GM18858 (cell line): ENCODE data around the gene ZMYND15.
"Not testable (repeated sequence)": the region's sequence is repeated elsewhere in the genome, so short reads cannot be mapped to it uniquely, and the experiment has no call there.

Source experiments
- ATAC-seq: cut with Tn5 transposase; IDR thresholded peaks from one replicate; pipeline ENCODE4 v1.9.1; 2021; ENCODE audit not compliant: unreplicated experiment

ZMYND15 gene, protein sequence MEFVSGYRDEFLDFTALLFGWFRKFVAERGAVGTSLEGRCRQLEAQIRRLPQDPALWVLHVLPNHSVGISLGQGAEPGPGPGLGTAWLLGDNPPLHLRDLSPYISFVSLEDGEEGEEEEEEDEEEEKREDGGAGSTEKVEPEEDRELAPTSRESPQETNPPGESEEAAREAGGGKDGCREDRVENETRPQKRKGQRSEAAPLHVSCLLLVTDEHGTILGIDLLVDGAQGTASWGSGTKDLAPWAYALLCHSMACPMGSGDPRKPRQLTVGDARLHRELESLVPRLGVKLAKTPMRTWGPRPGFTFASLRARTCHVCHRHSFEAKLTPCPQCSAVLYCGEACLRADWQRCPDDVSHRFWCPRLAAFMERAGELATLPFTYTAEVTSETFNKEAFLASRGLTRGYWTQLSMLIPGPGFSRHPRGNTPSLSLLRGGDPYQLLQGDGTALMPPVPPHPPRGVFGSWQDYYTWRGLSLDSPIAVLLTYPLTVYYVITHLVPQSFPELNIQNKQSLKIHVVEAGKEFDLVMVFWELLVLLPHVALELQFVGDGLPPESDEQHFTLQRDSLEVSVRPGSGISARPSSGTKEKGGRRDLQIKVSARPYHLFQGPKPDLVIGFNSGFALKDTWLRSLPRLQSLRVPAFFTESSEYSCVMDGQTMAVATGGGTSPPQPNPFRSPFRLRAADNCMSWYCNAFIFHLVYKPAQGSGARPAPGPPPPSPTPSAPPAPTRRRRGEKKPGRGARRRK

DNA sequence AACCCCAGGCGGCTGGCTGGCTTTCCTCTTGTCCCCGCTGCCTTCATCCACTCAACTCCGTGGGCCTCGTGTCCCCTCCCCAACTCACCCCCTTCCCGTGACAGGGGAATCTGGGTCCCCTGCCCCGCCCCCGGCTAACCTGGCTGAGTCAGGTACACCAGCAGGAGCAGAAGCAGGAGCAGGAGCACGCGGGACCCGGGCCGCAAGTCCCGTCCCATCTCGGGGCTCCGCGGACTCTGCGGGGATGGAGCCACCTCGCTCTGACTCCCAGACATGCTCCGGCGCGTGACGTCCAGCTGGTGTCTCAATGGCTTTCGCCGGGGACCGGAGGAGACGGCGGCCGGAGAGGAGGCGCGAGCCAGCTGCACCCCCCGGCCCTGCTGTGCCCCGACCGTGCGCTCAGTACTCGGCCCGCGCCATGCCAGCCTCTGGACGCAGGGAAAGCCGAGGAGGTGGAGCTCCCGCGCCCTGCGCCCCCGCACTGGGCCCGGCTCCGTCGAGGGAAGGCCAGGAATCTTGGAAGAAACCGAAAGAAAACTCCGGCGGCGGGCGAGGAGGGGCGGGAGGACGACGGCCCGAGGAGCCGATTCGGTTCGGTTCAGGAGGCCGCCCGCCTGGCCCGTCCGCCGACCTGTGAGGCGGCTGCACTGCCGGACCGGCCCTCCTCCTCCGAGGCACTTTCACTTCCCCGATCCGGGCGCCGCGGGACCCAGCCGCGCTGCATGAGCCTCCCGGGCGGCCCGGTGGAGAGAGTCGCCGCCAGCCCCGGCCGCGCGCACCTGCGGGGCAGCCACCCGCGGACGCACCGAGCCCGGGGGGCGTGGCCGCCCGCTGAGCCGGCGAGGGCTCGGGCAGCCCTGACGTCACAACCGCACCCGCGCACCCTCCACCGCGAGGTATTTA, at the start of gene ZMYND15, which contains the start of gene CXCL16:
ZMYND15 (plus strand) TSS at position 712 of the 903 bp plus-strand sequence. CDS start 716 bp downstream, outside the sequence.
CXCL16 (minus strand) TSS at position 807 of the 903 bp plus-strand sequence; CDS start at position 218, 589 bp downstream.
- no peak for ATAC-seq

DNA sequence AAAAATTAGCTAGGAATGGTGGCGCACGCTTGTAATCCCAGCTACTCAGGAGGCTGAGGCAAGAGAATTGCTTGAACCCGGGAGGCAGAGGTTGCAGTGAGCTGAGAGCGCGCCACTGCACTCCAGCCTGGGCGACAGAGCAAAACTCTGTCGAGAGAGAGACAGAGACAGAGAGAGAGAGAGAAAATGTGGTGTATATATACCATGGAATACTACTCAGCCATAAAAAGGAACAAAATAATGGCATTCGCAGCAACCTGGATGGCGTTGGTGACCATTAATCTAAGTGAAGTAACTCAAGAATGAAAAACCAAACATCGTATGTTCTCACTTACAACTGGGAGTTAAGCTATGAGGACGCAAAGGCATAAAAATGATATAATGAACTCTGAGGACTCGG, 49.8 kb upstream of the ZMYND15 start:
- not testable (repeated sequence) for ATAC-seq

DNA sequence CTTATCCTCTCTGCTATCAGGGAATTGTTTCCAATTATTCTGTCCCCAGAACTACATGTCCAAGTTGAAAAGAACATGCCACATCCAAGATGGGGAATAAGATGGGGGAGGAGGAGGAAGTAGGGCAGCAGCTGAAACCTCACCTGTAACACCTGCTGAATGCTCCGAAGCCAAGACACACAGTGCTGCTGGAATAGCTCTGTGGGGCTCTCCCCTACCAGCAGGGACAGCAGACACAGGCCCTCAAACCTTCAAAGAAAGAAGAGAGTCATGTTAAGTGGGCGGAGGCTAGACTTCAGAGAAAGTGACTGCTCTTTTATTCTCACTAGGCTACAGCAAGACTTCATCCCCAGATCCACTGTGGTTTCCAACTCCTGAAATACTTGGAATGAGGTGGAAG, 48.9 kb upstream of the ZMYND15 start:
- ATAC-seq, result no peak

DNA sequence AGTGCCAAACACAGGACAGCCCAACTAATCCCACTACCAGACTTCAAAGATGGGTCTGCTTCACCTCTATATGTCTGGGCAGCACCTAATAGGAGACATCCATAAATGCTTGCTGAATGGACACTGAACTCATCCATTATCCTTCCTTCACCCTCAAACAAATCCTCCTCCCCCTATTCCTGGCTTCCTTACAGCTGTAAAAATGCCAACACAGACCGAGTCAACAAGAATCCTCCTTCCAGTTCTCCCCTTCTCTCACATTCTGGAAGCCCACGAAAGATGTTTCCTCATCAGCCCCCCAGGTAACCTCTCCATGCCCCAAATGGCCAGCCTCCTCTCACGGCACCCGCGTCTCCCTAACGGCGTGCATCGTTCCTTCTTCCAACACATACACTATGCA, 47.9 kb upstream of the ZMYND15 start:
- no peak for ATAC-seq

DNA sequence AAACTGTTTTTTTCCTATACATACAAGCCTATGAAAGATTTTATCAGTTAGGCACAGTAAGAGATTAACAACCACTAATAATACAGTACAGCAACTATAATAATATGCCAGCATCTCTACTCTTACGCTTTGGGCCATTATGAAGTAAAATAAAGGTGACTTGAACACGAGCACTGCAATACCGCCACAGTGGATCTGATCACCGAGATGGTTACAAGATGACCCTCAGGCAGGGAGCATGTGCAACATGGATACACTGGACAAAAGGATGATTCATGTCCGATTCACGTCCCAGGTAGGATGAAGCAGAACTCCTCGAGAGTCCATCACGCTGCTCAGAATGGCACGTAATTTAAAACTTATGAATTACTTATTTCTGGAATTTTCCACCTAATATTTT, 46.2 kb upstream of the ZMYND15 start:
- ATAC-seq, result no peak

DNA sequence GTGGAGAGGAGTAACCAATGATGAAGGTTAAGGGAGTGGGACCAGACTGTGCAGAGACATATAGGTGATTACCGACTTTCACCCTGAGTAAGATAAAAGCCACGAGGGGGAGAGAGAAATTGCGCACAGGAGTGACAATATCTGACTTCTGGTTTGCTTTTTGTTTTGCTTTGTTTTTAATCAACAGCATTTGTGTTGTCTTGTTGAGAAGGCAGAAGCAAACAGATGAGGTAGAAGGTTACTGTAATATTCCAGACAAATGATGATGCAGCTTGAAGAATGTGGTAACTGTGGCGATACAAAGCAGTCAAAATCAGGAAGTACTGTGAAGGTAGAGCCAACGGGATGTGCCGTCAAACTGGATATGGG, 43.2 kb upstream of the ZMYND15 start:
- ATAC-seq, result no peak

DNA sequence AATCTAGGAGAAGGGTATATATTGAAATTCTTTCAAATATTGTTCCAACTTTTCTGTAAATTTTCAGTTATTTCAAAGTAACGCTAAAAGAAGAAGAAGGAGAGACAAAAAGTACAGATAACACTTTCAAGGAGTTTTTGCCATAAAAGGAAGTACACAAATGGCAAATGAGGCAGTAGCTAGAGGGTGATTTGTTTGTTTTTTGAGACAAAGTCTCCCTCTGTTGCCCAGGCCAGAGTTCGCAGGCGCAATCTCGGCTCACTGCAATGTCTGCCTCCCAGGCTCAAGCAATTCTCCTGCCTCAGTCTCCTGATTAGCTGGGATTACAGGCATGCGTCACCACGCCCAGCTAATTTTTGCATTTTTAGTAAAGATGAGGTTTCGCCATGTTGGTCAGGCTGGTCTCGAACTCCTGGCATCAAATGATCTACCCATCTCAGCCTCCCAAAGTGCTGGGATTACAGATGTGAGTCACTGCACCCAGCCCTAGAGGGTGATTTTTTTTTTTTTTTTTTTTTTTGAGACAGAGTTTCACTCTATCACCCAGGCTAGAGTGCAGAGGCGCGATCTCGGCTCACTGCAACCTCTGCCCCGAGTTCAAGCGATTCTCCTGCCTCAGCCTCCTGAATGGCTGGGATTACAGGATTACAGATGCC, 40.1 kb upstream of the ZMYND15 start:
- not testable (repeated sequence) for ATAC-seq

DNA sequence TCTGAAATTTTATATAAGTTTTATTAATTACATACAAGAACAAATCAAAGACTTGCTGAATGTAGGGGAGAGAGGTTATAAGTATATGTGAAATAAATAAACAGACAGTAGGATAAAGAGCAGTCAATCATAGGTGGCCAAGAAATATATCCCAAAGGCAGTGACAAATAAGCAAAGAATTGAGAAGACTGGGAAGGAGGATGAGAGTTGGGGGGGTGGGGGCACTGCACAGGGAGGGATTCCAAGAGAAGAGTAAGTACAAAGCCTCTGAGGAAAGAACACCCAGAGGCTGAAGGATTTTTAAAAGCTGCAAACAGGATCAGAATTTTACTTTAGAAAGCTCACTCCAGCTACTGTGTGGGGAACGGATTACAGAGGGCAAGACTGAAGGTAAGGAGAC, 38.5 kb upstream of the ZMYND15 start:
- no peak for ATAC-seq

DNA sequence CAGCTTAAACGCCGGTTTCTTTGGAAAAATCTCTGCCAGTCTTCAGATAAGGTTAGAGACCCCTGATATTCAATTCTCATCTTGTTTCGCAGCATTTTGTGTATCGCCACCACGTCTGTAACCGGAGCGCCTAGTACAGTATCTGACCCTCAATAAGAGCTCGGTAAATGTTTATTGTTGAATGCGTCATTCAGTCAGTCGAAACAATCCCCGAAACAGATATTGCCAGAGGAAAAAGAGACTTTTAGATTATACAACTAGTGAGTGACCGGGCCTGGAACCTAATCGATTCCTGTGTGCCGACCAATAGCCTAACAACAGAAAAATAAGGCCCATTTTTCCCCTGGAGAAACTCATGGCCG, 36.3 kb upstream of the ZMYND15 start:
- no peak for ATAC-seq

DNA sequence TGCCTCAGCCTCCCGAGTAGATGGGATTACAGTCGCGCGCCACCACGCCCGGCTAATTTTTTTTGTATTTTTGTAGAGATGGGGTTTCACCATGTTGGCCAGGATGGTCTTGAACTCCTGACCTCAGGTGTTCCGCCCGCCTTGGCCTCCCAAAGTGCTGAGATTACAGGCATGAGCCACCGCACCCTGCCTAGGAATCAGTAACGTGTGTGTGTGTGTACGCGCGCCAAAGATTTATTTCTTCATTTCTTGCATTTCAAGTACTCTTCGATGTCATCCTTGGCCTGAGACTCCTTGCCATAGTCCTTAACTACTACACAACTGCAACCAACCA, 35.1 kb upstream of the ZMYND15 start:
- not testable (repeated sequence) for ATAC-seq

DNA sequence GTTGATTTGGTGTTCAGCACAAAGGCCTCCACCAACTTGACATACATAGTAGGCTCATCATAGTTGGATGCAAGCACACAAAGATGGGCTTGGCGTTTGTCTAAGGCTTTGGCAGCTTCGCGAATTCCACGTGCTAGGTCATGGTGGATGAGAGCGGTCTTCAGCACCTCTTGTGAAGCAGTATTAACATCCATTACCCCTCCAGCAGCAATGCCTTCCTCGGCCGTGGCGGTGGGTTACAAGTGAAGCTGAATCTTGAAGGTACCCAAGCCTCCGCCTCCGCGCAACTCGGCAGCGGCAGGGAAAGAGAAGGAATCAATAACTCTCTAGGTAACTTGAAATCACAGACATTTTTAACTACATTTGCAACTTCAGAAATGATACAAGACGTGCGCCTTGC, 34.6 kb upstream of the ZMYND15 start:
- no peak for ATAC-seq

DNA sequence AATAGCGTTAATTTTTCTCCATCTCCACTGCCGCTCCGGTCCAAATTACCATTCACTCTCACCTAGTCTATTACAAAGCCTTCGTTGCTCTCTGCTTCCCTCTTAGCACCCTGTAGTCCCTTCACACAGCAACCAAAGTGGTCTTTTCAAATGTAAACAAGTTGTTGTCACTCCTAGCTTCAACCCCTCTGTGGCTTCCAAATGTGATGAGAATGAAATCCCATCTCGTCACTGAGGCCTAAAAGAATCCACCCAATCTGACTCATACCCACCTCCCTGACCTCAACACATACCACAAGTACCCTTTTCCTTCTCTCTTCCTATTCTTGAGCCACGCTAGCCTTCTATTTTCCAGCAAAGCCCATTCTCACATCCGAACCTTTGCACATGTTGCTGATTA, 33.5 kb upstream of the ZMYND15 start:
- no peak for ATAC-seq

DNA sequence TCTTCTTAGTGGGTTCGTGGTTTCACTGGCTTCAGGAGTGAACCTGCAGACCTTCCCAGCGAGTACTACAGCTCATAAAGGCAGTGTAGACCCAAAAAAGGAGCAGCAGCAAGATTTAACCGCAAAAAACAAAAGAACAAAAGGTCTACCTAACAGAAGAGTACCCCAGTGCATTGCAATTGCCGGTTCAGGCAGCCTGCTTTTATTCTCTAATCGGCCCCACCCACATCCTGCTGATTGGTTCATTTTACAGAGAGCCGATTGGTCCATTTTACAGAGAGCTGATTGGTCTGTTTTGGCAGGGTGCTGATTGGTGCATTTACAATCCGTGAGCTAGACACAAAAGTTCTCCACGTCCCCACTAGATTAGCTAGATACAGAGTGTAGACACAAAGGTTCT, 31.2 kb upstream of the ZMYND15 start:
- ATAC-seq, result no peak

DNA sequence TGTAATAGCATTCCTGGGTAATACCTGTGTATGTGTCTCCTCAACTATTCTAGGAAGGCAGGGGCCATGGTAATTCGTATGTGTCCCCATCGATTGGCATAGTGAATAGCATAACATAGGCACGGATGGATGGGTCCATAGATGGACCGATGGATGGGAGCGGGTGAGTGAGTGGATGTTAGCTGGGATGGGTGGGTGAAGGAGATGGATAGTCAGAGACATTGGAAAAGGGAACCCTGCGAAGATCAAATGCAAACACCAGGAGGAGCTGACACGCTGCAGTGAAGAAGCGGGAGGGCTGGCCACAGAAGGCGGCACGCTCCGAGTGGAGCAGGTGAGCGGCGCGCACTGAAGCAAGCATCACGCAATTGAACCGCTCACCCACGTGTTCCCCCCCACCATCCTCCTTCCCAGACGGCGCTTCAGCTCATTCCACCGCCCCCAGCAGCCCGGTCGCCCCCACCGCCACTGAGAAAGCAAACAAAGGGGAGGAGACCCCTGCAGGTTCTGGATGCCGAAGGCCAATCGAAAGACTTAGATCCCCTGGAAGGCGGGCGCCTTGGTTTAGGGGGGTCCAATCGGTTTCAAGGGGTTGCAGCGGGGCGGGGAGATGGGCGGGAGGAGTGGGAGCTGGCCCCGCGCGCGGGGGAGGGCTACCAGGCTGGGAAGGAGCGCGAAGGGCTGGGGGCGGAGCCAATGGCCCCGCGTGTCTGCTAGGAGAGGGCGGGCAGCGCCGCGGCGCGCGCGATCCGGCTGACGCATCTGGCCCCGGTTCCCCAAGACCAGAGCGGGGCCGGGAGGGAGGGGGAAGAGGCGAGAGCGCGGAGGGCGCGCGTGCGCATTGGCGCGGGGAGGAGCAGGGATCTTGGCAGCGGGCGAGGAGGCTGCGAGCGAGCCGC, 29.6 kb upstream of the ZMYND15 start, which contains the start of gene ARRB2:
ARRB2 (plus strand) TSS at position 839 of the 899 bp plus-strand sequence. CDS start 90 bp downstream, outside the sequence.
- ATAC-seq, result peak; percentile 59

DNA sequence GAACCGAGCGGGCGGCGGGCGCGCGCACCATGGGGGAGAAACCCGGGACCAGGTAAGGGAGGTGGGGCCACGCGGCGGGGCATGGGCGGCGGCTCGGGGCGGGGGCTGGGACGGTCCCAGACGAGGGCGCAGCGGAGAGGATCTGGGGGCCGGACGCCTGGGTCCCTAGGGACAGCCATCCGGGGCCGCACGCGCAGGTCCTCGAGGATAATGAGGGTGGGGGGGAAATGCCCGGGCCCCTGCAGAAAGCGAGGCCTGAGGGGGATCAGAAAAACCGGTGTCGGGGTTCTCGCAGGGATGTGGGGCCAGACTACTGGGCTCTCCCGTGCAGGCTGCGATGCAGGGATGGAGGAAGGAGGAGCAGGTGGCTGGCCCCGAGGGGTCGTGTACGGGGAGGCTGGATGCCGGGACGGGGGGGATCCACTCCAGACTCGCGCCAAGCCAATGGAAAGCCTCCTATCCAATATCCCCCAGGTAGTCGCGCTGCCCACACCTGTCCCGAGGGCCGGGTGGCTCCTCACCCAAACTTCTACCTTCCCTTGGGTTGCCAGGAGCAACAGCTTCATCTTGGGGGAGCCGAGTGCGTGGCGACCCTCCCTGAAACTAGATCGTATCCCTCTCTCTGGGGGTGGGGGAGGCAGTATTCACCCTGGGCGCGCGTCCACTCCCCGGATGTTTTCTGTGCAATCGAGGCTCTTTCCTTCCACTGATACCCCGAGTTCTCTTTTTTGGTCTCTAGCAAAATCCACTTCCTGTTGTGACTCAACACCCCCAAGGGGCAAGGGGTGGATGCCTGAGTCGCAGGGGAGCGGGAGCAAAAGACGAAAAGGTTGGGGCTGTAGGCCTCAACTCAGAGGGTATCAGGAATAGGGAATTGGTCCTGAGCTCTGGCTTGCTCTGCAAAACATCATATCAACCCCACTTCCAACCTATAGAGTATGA, 28.7 kb upstream of the ZMYND15 start:
- ATAC-seq, result no peak

DNA sequence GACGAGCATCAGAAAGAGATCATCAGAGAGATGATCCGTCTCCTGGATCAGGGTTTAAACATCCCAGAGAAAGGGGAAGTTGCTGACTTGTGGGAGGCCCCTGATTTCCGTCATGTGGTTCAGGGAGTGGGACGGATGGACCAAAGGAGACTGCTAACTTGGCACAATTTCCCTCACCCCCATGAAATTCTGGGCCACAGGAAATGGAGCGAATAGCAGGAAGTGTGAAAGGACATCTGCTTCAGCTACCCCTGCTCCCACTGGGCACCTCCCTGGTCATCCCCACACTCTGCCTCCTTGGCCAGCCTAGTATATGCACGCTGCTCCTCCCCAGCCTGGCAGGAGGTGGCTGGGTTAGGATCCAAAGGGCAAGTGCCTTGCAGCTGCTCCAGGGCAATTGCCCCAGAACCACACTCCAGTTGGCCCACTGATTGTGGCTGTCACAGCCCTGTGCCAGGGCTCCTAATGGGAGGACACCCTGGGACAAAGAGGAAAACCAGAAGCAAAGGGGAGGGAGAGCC, 27.9 kb upstream of the ZMYND15 start:
- no peak for ATAC-seq

DNA sequence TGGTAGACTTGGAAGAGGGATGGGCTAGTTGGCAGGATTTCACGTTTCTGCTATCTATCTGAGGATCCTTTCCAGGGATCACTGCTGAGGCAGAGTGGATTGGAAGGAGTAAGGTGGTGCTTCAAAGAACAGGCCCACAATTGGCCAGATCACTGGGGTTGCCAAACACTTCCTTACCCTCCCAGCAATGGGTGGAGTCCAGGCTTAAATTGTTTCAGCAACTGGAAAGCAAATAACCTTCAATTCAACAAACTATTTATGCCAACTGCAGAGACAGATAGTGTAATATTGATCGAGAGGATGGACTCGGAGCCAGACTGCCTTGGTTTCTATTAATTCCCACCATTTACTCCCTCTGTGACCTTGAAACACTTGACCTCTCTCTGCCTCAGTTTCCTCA, 27.1 kb upstream of the ZMYND15 start:
- no peak for ATAC-seq

DNA sequence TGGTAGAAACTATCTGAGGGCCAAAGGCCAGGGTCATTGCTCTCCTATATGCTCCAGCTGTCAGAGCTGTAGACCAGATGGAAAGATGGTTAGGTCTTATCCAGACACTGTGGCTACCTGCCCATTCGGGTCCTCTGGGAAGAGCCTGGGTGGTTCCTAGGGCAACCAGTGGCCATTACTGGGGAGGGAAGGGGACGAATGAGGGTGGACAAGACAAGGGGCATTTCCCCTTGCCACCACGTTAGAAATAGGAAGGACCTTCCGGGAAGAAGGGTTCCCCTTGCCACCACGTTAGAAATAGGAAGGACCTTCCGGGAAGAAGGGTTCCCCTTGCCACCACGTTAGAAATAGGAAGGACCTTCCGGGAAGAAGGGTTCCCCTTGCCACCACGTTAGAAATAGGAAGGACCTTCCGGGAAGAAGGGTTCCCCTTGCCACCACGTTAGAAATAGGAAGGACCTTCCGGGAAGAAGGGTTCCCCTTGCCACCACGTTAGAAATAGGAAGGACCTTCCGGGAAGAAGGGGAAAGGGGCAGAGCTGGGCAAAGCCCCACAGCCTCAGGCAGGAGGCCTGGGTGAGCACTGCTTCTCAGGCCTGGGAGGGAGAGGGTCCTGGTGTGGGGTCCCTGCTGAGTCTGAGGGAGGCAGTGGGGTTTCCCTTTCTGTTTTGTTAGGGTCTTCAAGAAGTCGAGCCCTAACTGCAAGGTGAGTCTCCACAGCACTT, 25.1 kb upstream of the ZMYND15 start:
- ATAC-seq, result not testable (repeated sequence)
